Measurements from ENCODE around the gene EGFL8.
"Not testable (repeated sequence)": the region's sequence is repeated elsewhere in the genome, so short reads cannot be mapped to it uniquely, and the experiment has no call there.

Gene EGFL8

DNA sequence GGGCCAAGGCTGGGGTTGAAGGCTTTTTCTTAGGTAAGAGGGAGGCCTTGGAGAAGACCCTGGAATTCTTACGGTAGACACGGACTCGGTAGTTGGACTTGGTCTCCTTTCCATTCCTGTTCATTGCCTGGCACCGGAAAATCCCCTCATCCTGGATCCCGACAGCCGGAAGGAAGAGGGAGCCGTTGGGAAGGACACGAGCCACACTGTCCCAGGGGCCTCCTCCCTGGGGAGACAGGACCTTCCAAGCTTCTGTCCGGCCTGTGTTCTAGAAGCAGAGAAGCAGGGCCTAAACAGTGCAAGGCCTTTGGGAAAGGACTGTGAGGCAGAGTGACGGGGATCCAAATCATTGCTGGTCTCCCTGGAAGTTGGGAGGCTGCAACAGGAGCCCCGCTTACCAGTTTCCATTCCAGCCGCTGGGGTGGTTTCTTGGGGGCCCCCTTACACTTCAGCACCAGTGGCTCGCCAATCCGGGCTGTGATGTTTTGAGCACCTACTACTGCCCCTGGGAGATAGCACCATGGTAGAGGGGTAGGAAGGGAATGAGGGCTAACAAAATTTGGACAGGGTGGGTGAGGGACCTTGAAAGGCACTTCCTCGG is 19.2 kb downstream of the EGFL8 start:
- DNase-seq (ENCODE audit: low read depth in 2 of 2) = no peak

DNA sequence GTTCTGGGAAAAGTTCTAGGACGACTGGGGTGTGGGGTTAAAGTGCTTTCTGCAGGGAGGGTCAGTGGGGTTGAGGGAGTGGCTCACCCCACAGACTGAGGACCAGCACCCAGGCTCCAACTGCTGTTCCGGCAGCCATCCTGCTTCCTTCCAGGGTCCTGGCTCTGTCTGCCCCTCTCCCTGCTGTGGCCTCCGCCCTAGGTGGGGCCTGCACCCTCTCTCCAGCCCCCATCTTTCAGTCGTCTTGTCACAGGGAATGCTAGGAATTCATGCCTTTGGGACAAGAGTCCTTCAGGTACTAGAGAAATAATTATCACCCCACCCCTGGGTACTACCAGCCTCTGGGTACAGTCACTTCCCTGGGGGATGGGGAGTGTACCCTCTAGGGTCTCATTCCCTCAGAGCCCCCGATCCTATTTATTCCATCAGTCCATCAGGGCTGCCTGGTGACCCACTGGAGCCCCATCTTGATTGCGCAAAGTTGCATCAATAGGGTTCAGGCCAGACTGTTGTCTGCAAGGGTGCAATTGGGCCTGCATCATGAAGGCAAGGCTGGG is 19.8 kb downstream of the EGFL8 start, which contains the start of gene AGER:
Gene AGER (minus strand): TSS at position 170 of the 557 bp plus-strand sequence. CDS start 31 bp downstream, at position 139.
- DNase-seq (ENCODE audit: low read depth in 2 of 2) = no peak

DNA sequence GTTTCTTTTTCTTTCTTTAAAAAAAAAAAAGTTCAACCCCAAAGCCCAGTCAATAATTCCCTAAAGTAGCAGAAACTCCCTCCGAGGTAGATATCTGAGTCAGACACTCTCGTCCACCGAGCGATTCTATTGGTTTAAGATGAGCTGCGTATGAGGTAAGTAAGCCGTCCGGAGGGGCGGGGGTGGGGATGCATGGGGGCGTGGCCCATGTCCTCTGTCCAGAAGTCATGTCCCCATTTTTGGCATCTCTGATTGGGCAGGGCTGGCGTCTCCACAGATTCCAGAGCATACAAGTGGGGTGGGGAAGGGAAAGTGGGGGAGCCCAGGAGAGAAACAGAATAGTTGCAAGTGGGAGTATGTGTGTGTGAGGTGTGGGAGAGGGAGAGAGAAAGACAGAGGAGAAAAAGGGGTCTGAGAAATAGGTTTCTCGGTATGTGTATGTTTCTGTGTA is 21.3 kb downstream of the EGFL8 start:
- peak in 1 of 2 donors; percentile 29 for DNase-seq (ENCODE audit: low read depth in 2 of 2)

DNA sequence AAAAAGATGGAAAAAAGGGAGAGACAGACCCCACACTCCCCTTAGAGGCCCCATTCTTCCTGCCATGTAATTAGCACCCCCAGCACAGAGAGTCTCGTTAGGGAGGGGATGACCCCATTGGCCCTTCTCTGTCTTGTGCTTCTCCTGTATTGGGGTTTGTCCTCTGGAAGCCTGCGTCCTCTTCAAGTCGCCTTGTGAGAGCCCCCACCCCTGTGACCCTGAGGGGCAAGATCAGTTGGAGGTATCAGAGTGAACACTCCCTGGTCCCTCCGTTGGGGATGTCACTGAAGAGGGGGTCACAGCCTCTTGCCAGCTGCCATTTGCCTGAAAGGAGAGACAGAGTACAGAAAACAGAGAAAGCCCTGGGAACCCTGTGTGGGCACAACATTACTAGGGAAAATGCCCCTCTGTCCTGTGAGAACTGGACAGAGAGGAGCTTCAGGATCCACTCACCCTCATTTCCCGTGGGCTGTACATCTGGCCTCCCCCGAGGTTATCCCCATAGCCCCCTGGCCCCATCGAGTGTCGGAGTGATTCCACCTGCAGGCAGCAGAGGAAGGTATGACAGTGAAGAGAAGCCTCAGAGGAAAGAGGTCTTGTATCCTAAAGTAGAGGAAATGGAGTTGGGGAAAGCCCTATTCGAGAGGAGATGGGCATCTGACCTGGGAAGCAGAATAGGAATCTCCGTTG is 21.9 kb downstream of the EGFL8 start:
- DNase-seq (ENCODE audit: low read depth in 2 of 2) = not testable (repeated sequence)

DNA sequence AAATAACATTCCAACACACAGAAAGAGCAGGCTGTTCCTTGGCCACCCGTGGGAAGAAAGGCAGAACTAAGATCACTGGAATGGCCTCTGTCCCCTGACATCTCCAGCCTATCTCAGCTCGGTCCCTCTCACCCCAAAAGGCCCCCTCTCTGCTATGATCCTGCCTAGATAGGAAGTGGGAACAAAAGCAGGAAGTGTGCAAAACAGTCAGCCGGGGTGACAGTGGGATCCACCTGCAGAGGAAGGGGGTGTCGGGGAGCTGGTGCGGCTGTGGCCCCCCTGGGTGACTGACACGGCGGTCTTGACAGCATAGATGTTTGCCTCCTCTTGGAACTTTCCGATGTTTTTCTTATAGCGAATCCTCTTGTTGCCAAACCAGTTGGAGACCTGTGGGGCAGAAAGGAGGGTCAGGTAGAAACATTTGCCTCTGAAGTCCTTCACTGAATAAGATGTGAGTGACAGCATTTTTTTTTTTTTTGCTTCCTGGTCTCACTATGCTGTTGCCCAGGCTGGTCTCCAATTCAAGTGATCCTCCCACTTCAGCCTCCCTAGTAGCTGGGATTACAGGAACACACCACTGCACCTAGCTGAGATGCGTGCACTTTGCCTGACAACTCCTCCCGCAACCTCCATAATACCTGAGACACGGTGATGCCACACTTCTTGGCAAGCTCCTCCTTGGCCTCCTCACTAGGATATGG is 22.8 kb downstream of the EGFL8 start:
- DNase-seq (ENCODE audit: low read depth in 2 of 2) = no peak

DNA sequence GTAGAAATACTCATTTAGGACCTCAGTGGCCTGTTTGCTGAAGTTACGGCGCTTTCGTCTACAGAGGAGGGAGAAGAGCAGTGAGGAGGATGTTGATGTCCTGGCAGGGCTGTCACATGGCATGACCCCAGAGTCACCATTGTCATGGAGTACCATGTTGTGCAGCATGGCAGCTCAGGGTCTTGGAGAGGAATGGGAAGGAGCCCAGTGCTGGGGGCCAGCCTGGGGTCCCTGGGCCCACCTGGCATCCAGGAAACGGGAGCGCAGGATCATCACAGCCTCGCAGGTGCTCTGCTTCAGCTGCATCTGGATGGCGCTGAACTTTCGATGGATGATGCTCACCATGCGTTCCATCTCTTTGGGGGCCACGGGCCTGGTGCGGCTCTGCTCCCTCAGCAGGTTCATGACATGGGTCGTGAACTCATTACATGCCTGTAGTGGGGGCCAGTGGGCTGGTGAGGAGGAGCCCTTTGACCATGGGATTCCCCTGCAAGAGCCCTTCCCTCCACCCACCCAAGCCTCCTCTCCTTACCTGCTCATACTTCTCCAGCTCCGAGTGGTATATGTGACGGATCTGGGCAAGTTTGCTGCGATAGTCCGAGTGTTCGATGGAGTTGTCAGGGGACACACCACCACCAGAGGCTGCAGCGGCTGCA is 23.5 kb downstream of the EGFL8 start:
- not testable (repeated sequence) for DNase-seq (ENCODE audit: low read depth in 2 of 2)

DNA sequence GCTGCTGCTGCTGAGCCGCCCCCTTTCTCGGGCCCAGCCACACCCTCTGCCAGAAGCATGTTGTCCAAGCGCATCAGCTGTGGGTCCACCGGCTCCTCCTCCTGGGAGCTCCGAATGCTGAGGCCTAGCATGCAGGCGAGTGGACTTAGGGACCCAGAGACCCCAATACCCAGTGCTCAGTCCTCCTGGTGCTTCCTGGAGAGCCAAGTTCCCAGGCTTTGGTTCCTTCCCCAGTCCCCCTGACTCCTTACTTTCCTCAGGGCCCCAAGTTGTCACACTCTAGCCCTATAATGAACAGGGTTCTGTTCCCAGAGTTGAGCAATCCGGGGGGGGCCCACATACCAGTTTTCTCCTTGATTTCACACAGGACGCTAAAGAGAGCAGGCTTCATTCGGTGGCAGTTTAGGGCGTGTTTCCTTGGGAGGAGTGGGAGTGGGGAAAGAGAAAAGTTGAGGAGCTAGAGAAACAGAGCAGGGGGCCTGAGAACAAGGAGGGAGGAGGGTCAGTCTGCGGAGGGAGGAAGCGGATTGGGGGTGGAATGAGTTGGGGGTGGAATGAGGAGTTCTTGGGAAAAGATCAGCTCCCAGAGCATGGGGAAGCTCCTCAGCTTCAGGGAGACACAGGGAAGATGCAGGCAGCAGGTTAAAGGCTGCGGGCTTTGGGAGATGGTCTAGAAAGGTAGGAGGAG is 24.1 kb downstream of the EGFL8 start:
- DNase-seq (ENCODE audit: low read depth in 2 of 2) = no peak

DNA sequence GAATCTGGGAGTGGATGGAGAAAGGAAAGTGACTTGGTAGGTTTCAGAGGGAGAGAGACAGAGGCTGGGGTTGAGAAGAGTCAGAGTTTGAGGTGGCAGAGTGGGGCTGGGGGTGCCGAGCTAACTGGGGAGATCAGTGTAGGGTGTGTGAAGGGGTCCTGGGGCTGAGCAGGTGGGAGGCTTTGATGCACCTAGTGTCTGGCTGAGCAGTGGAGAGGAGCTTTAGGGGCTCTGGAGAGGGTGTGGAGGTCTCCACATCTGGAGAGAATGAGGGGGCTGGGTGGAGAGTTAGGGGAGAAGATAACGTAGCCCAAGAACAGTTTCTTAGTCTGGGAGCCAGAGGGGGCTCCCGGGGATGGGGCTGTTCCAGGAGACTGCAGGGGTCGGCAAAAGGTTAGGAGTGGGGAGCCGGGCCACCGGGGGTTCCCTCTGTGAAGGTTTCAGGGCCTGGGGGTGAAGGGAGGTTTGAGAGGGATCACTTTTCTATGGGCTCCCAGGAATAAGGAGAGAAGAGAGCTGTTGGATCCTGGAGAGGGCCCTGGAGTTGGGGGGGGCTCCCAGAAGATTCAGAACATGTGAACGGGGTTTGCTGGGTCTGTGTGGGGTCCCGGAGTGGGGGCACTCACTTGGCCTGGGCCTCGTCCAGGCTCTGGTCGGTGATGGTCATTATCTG is 24.8 kb downstream of the EGFL8 start:
- DNase-seq (ENCODE audit: low read depth in 2 of 2) = no peak

DNA sequence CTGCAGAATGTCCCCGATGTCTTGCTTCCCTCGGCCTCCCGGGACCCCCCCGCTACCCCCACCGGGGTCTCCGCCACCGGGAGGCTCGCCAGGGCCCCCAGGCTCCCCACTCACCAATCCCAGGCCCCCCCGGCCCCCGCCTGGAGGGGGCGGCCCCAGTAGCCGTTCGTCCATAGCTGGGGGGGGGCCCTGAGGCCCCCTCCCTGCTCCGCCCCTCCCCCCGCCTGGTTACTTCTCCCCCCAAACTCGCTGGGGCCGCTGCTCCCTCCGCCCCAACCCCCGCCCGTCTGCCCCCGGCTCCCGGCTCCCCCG is 25.3 kb downstream of the EGFL8 start:
- no peak for DNase-seq (ENCODE audit: low read depth in 2 of 2)

DNA sequence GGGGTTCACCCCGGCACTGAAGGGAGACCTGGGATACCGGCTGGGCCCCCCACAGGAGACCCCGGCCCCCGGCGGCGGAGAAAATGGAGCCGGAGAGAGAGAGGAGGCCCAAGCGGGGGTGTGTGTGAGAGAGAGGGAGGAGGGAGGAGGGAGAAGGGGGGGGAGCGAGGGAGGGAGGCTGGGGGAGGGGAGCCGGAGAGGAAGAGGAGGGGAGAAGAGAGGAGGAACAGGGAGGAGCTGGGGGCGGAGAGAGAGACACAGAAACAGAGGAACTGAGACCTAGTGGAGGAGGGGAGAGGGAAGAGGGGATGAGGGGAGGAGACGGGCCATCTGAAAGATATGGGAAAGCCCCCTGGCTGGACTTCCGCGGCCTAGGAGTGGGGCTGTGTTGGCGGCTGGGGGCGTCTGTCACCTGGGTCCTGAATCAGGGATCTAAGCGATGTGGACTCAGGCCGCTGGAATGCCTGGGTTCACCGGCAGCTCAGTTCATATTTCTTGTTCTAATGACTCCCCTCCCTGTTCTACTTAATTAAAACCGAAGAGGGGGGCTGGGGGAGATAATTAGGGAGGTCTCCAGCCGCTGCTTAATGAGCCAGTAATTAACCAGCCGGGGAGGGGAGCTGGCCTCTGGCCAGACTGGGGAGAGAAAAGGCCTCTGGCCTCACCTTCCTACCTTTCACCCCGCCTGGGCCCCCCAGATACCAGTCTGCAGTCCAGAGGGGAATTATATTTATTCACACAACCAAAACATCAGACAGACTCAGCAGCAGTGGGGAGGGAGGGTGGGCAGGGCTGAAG is 25.9 kb downstream of the EGFL8 start, which contains the start of gene PBX2:
Gene PBX2 (minus strand): TSS at position 149 of the 798 bp plus-strand sequence. CDS start 287 bp downstream, outside the sequence.
- DNase-seq (ENCODE audit: low read depth in 2 of 2) = peak; percentile 70 to 76

DNA sequence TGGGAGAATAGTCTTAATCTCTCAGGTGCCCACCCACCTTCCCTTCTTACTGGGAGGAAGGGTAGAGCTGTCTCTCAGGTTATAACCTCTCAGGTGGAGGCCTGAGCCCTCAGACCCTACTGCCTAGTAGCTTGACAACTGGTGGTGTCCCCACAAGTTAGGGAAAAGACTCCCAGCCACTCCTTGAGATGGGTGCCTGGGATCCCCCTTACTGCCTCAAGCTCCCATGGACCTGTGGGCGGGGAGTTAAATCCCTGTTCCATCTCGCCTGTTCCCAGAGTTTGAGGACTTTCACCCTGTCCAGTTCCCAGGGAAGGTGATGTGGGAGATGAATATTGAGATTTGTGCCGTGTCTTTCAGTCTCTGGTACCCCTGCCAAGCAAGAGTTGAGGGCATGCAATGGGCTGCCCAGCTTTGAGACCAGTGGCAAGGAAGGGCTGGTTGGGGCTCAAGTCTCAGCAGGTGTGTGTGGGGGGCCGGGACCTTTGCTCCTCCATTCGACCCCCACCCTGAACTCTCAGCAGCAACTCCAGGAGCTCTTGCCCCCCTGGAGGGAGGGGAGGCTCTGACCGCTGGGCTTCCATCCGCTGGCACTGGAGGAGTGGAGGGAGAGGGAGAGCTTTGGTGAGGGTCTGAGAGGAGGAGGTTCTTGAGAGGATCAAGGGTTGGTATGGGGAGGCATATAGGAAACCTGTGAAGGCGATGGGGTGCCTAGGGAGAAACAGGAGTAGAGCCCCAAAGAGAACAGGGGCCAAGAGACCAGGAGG is 26.7 kb downstream of the EGFL8 start:
- no peak for DNase-seq (ENCODE audit: low read depth in 2 of 2)

DNA sequence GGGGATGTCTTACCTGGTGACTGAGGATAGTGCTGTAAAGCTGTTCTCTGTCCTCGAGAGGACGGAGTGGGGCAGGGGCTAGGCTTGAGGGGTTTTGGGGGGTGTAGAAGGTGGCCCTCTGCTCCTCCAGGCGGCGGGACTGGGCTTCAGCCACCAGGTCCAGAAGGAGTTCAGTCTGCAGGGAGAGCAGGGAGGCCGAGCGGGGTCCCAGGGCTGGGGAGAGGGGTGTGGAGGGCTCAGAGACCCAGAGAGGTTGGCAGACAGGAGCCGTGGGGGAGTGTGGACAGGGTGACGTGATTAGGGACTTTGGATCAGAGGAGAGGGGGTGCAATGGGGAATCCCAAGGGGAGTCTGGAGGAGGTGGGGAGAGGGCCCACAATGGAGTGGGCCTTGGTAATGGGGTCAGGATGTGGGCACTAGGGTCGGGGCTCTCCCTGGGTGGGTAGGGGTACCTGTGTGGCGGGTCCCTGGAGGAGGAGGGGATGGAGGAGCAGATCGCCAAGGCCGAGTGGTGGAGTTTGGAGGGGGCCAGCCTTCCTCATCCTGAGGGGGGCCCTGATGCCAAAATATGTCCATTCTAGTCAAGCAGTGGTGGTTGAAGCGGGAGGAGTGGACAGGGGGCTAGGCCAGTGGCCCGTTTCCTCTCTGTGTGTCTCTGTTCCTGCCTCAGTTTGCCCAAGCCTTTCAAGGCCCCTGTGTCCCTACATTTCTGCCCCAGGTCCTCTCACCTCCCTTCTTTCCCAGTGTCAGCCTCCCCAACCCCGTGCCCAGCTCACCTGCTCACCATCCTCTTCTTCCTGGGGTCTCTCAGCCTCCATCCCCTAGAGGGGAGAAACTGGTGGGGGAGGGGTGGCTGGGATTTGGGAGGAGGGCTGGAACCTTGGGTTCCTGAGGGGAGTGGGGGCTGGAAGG is 27.6 kb downstream of the EGFL8 start:
- no peak for DNase-seq (ENCODE audit: low read depth in 2 of 2)

DNA sequence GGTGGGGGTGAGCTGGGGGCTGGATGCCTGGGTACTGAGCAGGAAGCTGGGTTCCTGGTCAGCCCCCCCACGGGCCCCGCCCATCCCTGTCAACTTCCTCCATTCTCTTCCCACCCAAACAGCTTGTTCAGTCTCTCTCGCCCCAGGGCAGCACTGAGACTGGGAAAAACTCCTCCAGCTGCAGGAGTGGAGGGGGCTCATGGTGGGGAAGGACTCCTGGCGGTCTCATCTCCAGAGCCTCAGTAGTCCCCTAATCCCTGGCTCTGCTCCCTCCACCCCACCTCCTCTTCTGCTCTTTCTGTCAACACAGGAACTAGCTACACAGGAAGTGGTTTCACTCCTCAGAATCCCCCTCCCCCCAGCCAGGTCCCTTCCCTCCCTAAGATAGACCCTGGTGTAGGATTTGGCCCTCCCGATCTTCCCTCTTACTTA is 28.2 kb downstream of the EGFL8 start, which contains the start of gene GPSM3:
Gene GPSM3 (minus strand): TSS at position 36 of the 432 bp plus-strand sequence. CDS start 130 bp downstream, outside the sequence.
- no peak for DNase-seq (ENCODE audit: low read depth in 2 of 2)

DNA sequence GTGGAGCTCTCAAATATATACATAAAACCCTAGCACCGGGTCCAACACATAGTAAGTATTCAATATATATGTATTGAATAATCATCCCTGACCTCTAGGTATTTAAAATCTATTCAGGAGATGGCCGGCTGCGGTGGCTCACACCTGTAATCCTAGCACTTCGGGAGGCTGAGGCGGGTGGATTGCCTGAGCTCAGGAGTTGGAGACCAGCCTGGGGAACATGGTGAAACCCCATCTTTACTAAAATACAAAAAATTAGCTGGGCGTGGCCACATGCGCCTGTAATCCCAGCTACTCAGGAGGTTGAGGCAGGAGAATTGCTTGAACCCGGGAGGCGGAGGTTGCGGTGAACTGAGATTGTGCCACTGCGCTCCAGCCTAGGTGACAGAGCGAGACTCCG is 28.7 kb downstream of the EGFL8 start:
- not testable (repeated sequence) for DNase-seq (ENCODE audit: low read depth in 2 of 2)

DNA sequence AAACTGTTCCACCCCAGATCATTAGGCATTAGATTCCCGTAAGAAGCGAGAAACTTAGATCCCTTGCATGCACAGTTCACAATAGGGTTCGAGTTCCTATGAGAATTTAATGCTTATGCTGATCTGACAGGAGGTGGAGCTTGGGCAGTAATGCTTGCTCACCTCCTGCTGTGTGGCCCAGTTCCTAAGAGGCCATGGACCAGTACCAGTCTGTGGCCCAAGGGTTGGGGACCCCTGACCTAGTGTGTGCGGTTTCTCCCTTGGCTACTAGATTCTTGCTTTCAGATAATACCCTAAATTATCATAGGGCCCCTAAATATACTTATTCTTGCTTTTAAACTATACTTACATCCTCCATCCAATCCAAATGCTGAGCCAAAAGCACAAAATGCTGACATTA is 30.0 kb downstream of the EGFL8 start:
- DNase-seq (ENCODE audit: low read depth in 2 of 2) = no peak

DNA sequence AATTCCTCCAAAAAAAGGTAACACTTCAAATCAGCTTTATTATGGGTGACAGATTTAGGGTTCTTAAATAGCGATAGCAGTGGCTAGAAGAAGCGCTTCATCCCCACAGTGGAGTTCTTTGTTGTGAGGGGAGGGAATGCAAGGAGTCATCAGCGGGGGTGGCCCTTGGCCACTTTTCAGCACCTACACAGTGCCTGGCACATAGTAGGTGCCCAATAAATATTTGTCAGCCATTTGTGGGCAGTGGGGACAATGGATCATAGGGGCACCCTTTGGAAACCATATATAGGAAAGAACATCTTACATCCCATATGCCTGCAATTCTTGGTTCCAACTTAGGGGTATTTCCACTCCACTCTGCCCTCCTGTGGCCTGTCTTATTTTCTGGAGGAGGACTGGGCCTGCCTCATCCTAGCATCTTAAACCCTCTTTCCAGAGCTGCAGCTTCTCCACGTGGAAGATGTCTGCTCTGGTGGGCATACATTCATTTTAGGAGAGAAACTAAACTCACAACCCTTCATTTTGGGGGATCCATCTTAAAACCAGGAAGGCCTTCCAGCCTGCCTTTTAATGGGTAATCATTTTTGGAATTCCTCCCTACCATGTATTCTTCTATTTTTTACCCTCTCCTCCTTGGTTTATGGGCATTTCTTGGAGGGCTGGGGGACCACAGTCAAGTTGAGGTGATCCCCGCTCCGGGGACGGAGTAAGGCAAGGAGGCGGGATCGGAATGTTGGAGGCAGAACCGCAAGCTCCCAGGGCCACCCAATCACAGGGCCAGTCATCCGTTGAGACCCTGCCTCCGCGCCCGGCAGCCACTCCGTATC is 30.6 kb downstream of the EGFL8 start:
- no peak for DNase-seq (ENCODE audit: low read depth in 2 of 2)

DNA sequence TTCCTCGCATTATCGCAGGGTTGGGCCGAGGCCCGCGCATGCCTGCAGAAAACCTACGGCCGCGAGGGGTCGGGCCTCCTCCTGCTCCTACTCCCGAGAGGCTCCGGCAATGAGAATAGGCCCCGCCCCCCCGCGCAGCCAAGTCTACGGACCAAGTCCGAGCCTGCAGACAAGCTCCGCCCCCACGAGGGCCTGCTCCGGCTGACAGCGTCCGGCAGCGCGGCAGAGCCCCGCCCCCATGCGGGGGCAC is 31.2 kb downstream of the EGFL8 start:
- DNase-seq (ENCODE audit: low read depth in 2 of 2) = peak; percentile 100
